BE2C (cell line): Measurements from ENCODE around the gene PDZRN4.

Experiments used
- DNase-seq: peaks from one replicate; pipeline ENCODE4 v3.0.0-alpha.2; 2020
- H3K27me3 ChIP-seq: fragments of 250-450 bp; sonication (Bioruptor Pico); 2 replicates; pipeline ENCODE4 v1.5.1; 2020; ENCODE audit warnings: mild to moderate bottlenecking
- H3K36me3 ChIP-seq: fragments of 250-450 bp; sonication (Bioruptor Pico); 2 replicates; pipeline ENCODE4 v1.5.1; 2020; ENCODE audit warnings: mild to moderate bottlenecking
- H3K4me1 ChIP-seq: fragments of 250-450 bp; sonication (Bioruptor Pico); 2 replicates; pipeline ENCODE4 v1.5.1; 2020
- H3K4me3 ChIP-seq: 2 replicates; pipeline ENCODE4 v1.5.1; 2011; ENCODE audit warnings: low read depth, low read length
- H3K9me3 ChIP-seq: fragments of 250-450 bp; sonication (Bioruptor Pico); 2 replicates; pipeline ENCODE4 v1.5.1; 2020
- TF ChIP-seq, protein P1 (sequence below): IDR thresholded peaks from 2 replicates; pipeline ENCODE4 v1.5.1; 2012; ENCODE audit warnings: mild to moderate bottlenecking, low read depth, low read length

The PDZRN4 gene

DNA sequence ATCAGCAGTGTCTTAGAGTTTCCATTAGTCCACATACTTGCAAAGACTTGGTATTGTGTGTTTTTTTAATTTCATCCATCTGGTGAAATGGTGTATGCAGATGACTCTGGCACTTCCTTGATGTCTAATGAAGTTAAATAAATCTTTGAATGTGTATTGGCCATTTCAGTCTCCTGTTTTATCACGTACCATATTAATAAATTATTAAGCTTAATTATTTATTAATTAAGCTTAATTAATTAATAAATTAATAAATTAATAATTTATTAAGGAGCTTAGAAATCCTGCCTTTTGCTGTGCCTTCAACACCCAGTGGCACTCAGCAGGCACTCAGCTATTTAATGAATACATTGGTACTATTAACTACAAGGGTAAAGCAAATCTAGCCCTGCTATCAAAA lies 18.2 kb downstream of the PDZRN4 start:
- TF ChIP-seq, protein P1, sequence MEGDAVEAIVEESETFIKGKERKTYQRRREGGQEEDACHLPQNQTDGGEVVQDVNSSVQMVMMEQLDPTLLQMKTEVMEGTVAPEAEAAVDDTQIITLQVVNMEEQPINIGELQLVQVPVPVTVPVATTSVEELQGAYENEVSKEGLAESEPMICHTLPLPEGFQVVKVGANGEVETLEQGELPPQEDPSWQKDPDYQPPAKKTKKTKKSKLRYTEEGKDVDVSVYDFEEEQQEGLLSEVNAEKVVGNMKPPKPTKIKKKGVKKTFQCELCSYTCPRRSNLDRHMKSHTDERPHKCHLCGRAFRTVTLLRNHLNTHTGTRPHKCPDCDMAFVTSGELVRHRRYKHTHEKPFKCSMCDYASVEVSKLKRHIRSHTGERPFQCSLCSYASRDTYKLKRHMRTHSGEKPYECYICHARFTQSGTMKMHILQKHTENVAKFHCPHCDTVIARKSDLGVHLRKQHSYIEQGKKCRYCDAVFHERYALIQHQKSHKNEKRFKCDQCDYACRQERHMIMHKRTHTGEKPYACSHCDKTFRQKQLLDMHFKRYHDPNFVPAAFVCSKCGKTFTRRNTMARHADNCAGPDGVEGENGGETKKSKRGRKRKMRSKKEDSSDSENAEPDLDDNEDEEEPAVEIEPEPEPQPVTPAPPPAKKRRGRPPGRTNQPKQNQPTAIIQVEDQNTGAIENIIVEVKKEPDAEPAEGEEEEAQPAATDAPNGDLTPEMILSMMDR: no peak
- DNase-seq: no peak
- no peaks in the 10 kb centered on the region for H3K9me3 ChIP-seq
- H3K27me3 ChIP-seq: no peaks in the 10 kb centered on the region
- no peaks in the 10 kb centered on the region for H3K36me3 ChIP-seq
- no peak overlapping the region for H3K4me3 ChIP-seq
- no peaks in the 10 kb centered on the region for H3K4me1 ChIP-seq

DNA sequence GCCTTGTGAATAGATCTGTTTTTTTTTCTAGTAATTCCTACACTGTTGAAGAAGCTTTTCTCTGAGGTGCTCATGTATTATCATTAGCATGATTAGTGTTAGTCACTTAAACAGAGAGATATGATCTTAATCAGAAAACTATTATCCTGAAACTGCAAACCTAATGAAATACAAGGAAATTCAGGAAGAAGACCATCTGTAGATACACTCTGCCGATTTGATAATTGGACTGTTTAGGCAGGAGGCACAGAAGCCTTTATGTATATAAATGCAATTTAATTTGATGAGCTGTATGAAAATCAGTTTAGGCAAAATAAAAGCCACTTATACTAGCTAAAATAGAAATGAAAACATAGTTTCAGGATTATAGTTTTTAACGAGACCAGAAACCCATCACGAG lies 23.3 kb downstream of the PDZRN4 start:
- no peak for DNase-seq
- no peak overlapping the region for H3K4me3 ChIP-seq
- no peaks in the 10 kb centered on the region for H3K36me3 ChIP-seq
- TF ChIP-seq, protein P1: no peak
- H3K27me3 ChIP-seq: no peaks in the 10 kb centered on the region
- H3K9me3 ChIP-seq: no peaks in the 10 kb centered on the region
- no peaks in the 10 kb centered on the region for H3K4me1 ChIP-seq

DNA sequence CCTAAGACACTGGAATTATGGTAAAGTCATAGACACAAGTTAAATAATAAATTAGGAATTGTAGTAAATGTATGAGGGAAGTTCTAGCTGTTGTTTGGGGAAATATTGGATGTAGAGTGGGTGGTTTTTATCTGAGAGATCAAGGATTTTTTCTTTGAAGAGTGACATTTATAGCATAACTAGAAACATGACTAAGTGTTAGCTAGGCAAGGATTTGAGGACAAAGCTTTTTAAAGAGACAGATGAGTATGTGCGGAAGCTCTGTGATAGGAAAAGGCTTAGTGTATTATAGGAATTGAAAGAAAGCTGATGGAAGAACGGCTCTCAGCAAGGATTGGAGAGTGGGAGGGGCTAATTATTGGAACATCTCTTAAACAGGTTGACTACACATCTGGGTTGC lies 24.5 kb downstream of the PDZRN4 start:
- no peaks in the 10 kb centered on the region for H3K27me3 ChIP-seq
- no peaks in the 10 kb centered on the region for H3K36me3 ChIP-seq
- no peaks in the 10 kb centered on the region for H3K9me3 ChIP-seq
- H3K4me1 ChIP-seq: no peaks in the 10 kb centered on the region
- no peak for DNase-seq
- TF ChIP-seq, protein P1: no peak
- H3K4me3 ChIP-seq: no peak overlapping the region

DNA sequence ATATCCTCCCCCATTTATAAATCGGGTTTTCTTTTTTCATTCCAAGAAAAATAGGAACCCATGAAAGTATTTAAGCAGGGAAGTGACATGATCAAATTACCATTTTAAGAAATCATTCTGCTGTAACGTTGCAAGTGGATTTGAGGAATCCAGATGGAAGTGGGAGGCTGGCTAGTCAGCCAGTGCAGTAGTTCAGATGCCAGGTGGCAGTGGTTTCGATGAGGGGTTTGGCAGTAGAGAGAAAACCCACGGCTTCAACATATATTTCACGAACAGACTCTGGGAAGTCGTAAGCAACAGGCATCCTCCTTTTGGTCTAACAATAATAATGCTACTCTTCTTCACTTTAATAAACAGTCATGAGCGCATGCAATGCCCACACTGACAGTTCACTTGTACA lies 25.0 kb downstream of the PDZRN4 start:
- Histone ChIP-seq H3K4me1 (no peaks in the 10 kb centered on the region), H3K4me3 (no peak overlapping the region), H3K36me3 (no peaks in the 10 kb centered on the region), H3K27me3 (no peaks in the 10 kb centered on the region), H3K9me3 (no peaks in the 10 kb centered on the region)
- DNase-seq: no peak
- TF ChIP-seq, protein P1: no peak

DNA sequence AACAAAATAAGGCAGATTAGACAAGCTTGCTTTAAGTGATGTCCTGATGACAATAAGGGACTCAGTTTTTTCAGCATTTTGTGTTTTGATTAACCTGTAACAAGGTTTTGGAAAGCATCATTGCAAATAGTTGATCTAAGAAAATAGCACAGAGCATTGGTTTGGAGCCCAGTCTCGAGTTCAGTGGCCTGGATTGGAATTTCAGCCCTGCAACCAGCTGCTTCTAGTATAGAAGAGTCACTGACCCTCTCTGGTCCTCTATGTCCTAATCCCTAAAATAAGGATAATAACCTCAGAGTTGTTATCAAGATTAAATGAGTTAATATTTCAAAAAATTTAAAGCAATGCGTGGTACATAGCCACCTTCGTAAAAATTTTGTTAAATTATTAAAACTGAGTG lies 25.5 kb downstream of the PDZRN4 start:
- H3K27me3 ChIP-seq: no peaks in the 10 kb centered on the region
- no peak overlapping the region for H3K4me3 ChIP-seq
- no peaks in the 10 kb centered on the region for H3K36me3 ChIP-seq
- DNase-seq: no peak
- TF ChIP-seq, protein P1: no peak
- H3K9me3 ChIP-seq: no peaks in the 10 kb centered on the region
- H3K4me1 ChIP-seq: no peaks in the 10 kb centered on the region

DNA sequence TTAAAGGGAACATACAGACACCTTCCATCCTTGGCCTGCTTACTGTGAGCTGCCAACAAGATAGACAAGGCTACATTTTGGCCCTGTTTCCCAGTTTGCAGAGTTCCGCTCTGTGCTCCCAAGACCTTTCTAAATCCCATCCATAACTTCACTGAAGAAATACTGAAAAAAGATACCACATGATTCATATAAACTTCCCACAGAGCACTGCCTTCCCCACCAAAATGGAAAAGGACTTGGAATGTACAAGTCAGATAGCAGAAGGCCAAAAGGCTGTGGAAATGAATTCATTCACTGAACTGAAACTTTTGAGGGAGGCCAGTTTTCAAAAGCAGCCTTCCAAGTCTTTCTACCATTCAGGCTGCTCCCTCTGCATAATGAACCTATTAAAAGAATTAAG lies 29.6 kb downstream of the PDZRN4 start:
- no peak for DNase-seq
- H3K9me3 ChIP-seq: no peaks in the 10 kb centered on the region
- H3K4me1 ChIP-seq: no peaks in the 10 kb centered on the region
- no peak overlapping the region for H3K4me3 ChIP-seq
- TF ChIP-seq, protein P1: no peak
- H3K36me3 ChIP-seq: no peaks in the 10 kb centered on the region
- H3K27me3 ChIP-seq: no peaks in the 10 kb centered on the region
